DOHH2 (cell line): ENCODE results near the gene RGS10.

Experiments used
- CTCF ChIP-seq: fragments of 200-600 bp; sonication (generic); IDR thresholded peaks from one replicate; pipeline ENCODE4 v1.5.1; 2014; ENCODE audit warnings: antibody characterized with exemption, mild to moderate bottlenecking, low read depth, low read length; ENCODE audit not compliant: poor library complexity, severe bottlenecking
- EZH2phosphoT487 ChIP-seq: fragments of 200-600 bp; sonication (generic); IDR thresholded peaks from 2 replicates; pipeline ENCODE4 v1.6.1; 2017; ENCODE audit warnings: borderline replicate concordance, mild to moderate bottlenecking, antibody characterized with exemption, low read length, moderate library complexity, mixed read lengths

GRCh38 chr10:119473771-119474170 is 68.7 kb downstream of the RGS10 start:
- TF ChIP-seq CTCF (no peak), EZH2phosphoT487 (no peak)
